ENCODE data around the gene TMEM132D.

- TF ChIP-seq GABPA (IDR thresholded peaks at IDR 0.05 in 1 of 2, conservative IDR thresholded peaks at IDR 0.05 in 1 of 2) (no peak), CTCF (IDR thresholded peaks at IDR 0.05; ENCODE audit: low read depth, low read length, missing input control) (no peak), YY1 (IDR thresholded peaks at IDR 0.05) (no peak), NR2F2 (IDR thresholded peaks at IDR 0.05) (no peak)
These were observed 480.7 kb downstream of the TMEM132D start for GRCh38 chr12:129423041-129423580.

Measured in liver (tissue), 3 donors.